Neutrophil (primary cell): Measurements from ENCODE around the gene SNX7.

Source experiments
- H3K27ac ChIP-seq: fragments of 200-600 bp; sonication (generic); 2 replicates; pipeline ENCODE4 v1.5.1; 2016; ENCODE audit warnings: mild to moderate bottlenecking, moderate library complexity
- H3K27me3 ChIP-seq: fragments of 200-600 bp; sonication (generic); 2 replicates; pipeline ENCODE4 v1.6.0; 2016; ENCODE audit warnings: mild to moderate bottlenecking
- H3K36me3 ChIP-seq: fragments of 200-600 bp; sonication (generic); 2 replicates; pipeline ENCODE4 v1.5.1; 2017
- H3K4me1 ChIP-seq, 2 experiments: fragments of 200-600 bp in 1 of 2; sonication (generic) in 1 of 2; 1 replicate in 1 of 2; 2 replicates in 1 of 2; pipeline versions ENCODE4 v1.5.1 to v1.6.1; 2013 to 2016; ENCODE audit warnings: low read depth in 1 of 2, low read length in 1 of 2, mild to moderate bottlenecking in 1 of 2, moderate library complexity in 1 of 2; ENCODE audit not compliant: control insufficient read depth in 1 of 2, insufficient read depth in 1 of 2
- H3K4me3 ChIP-seq, 2 experiments: fragments of 200-600 bp in 1 of 2; sonication (generic) in 1 of 2; 1 replicate in 1 of 2; 2 replicates in 1 of 2; pipeline ENCODE4 v1.5.1; 2013 to 2016; ENCODE audit warnings: low read depth in 1 of 2, low read length in 1 of 2, mild to moderate bottlenecking in 1 of 2, moderate library complexity in 1 of 2
- H3K9me3 ChIP-seq: fragments of 200-600 bp; sonication (generic); 2 replicates; pipeline ENCODE4 v1.5.1; 2016
- CTCF ChIP-seq: fragments of 200-600 bp; sonication (generic); IDR thresholded peaks from 2 replicates; pipeline ENCODE4 v1.5.1; 2016; ENCODE audit warnings: antibody characterized with exemption

The SNX7 gene

GRCh38 chr1:98696077-98696476 lies 34.6 kb downstream of the SNX7 start:
- H3K27ac ChIP-seq, result no peak overlapping the region
- no peaks in the 10 kb centered on the region for H3K36me3 ChIP-seq
- no peak for TF ChIP-seq CTCF
- no peak overlapping the region for H3K4me3 ChIP-seq
- H3K27me3 ChIP-seq, result no peaks in the 10 kb centered on the region
- H3K4me1 ChIP-seq, result no peaks in the 10 kb centered on the region
- H3K9me3 ChIP-seq, result no peaks in the 10 kb centered on the region

- no peaks in the 10 kb centered on the region for H3K9me3 ChIP-seq
- no peak overlapping the region for H3K27ac ChIP-seq
- H3K4me1 ChIP-seq, result no peaks in the 10 kb centered on the region
- no peak for TF ChIP-seq CTCF
- no peaks in the 10 kb centered on the region for H3K27me3 ChIP-seq
- H3K36me3 ChIP-seq, result no peaks in the 10 kb centered on the region
- H3K4me3 ChIP-seq, result no peak overlapping the region
These were observed 36.3 kb downstream of the SNX7 start for GRCh38 chr1:98697781-98698180.

- Histone ChIP-seq H3K27me3 (no peaks in the 10 kb centered on the region), H3K36me3 (no peaks in the 10 kb centered on the region), H3K4me3 (no peak overlapping the region), H3K9me3 (no peaks in the 10 kb centered on the region), H3K4me1 (no peaks in the 10 kb centered on the region), H3K27ac (no peak overlapping the region)
- TF ChIP-seq CTCF, result no peak
These were observed 37.1 kb downstream of the SNX7 start for GRCh38 chr1:98698625-98699024.

- H3K9me3 ChIP-seq, result no peaks in the 10 kb centered on the region
- no peak overlapping the region for H3K4me3 ChIP-seq
- TF ChIP-seq CTCF, result no peak
- H3K27ac ChIP-seq, result no peak overlapping the region
- no peaks in the 10 kb centered on the region for H3K27me3 ChIP-seq
- H3K36me3 ChIP-seq, result no peaks in the 10 kb centered on the region
- no peaks in the 10 kb centered on the region for H3K4me1 ChIP-seq
These were observed 38.7 kb downstream of the SNX7 start for GRCh38 chr1:98700228-98700627.

GRCh38 chr1:98702976-98703375 lies 41.5 kb downstream of the SNX7 start:
- H3K27ac ChIP-seq, result no peak overlapping the region
- no peaks in the 10 kb centered on the region for H3K36me3 ChIP-seq
- H3K4me3 ChIP-seq, result no peak overlapping the region
- no peaks in the 10 kb centered on the region for H3K4me1 ChIP-seq
- H3K9me3 ChIP-seq, result no peaks in the 10 kb centered on the region
- H3K27me3 ChIP-seq, result no peaks in the 10 kb centered on the region
- no peak for TF ChIP-seq CTCF

- H3K27me3 ChIP-seq, result no peaks in the 10 kb centered on the region
- H3K27ac ChIP-seq, result no peak overlapping the region
- H3K9me3 ChIP-seq, result no peaks in the 10 kb centered on the region
- H3K36me3 ChIP-seq, result no peaks in the 10 kb centered on the region
- no peaks in the 10 kb centered on the region for H3K4me1 ChIP-seq
- no peak overlapping the region for H3K4me3 ChIP-seq
- TF ChIP-seq CTCF, result no peak
These were observed 43.0 kb downstream of the SNX7 start for GRCh38 chr1:98704474-98704873.
